HepG2 (cell line): ENCODE results near the gene CACNA2D3.

Source experiments
- SRSF9 ChIP-seq: fragments of 200-400 bp; formaldehyde crosslinking; IDR thresholded peaks from 2 replicates; pipeline ENCODE4 v1.6.1; 2018; ENCODE audit warnings: borderline replicate concordance, mild to moderate bottlenecking, low read depth, low read length; ENCODE audit not compliant: insufficient read depth, poor library complexity, severe bottlenecking
- TF ChIP-seq, protein P1 (sequence below): conservative IDR thresholded peaks from 2 replicates; pipeline ENCODE4 v1.6.1; 2018; ENCODE audit warnings: missing genetic modification reagents
- TF ChIP-seq, protein P2 (sequence below): sonication (generic); formaldehyde crosslinking; IDR thresholded peaks from 2 replicates; pipeline ENCODE4 v1.5.0; 2020; ENCODE audit warnings: mild to moderate bottlenecking, missing genetic modification reagents, moderate library complexity

DNA sequence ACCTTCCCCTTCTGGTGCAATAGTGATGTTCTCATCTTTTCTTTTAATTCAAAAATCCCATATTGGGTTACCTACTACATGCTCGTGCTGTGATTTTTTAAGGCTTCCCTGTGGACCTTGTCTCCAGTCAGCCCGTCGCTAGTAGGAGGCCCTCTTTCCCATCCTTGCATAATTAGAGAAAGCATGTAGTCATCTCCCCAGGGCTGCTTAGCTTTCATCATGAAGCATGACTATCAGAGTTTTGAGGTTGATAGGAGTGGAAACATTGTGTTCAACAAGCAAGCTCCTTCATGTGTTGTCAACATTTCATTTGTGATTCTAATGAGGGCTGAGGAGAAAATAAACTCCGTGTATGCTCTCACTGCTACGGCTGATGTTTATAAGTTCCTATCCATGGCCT lies 814.2 kb downstream of the CACNA2D3 start:
- TF ChIP-seq, protein P1, sequence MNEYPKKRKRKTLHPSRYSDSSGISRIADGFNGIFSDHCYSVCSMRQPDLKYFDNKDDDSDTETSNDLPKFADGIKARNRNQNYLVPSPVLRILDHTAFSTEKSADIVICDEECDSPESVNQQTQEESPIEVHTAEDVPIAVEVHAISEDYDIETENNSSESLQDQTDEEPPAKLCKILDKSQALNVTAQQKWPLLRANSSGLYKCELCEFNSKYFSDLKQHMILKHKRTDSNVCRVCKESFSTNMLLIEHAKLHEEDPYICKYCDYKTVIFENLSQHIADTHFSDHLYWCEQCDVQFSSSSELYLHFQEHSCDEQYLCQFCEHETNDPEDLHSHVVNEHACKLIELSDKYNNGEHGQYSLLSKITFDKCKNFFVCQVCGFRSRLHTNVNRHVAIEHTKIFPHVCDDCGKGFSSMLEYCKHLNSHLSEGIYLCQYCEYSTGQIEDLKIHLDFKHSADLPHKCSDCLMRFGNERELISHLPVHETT (CRISPR knock-in tag): no peak
- TF ChIP-seq, protein P2, sequence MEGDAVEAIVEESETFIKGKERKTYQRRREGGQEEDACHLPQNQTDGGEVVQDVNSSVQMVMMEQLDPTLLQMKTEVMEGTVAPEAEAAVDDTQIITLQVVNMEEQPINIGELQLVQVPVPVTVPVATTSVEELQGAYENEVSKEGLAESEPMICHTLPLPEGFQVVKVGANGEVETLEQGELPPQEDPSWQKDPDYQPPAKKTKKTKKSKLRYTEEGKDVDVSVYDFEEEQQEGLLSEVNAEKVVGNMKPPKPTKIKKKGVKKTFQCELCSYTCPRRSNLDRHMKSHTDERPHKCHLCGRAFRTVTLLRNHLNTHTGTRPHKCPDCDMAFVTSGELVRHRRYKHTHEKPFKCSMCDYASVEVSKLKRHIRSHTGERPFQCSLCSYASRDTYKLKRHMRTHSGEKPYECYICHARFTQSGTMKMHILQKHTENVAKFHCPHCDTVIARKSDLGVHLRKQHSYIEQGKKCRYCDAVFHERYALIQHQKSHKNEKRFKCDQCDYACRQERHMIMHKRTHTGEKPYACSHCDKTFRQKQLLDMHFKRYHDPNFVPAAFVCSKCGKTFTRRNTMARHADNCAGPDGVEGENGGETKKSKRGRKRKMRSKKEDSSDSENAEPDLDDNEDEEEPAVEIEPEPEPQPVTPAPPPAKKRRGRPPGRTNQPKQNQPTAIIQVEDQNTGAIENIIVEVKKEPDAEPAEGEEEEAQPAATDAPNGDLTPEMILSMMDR (CRISPR knock-in tag): no peak
- TF ChIP-seq SRSF9: no peak
